GM19025 (cell line): ENCODE results near the gene FAM200B.
"Not testable (repeated sequence)": the region's sequence is repeated elsewhere in the genome, so short reads cannot be mapped to it uniquely, and the experiment has no call there.

Experiments
- ATAC-seq: cut with Tn5 transposase; IDR thresholded peaks from one replicate; pipeline ENCODE4 v1.9.1; 2021; ENCODE audit warnings: mild to moderate bottlenecking, low read depth, moderate library complexity; ENCODE audit not compliant: unreplicated experiment

FAM200B gene

GRCh38 chr4:15729910-15730533, 48.4 kb downstream of the FAM200B start:
- ATAC-seq, result no peak

- not testable (repeated sequence) for ATAC-seq
These were observed 51.4 kb downstream of the FAM200B start for GRCh38 chr4:15733061-15733460.

- ATAC-seq, result no peak
These were observed 53.9 kb downstream of the FAM200B start for GRCh38 chr4:15735536-15735935.

- ATAC-seq, result no peak
These were observed 55.0 kb downstream of the FAM200B start for GRCh38 chr4:15736514-15737050.

- no peak for ATAC-seq
These were observed 55.6 kb downstream of the FAM200B start for GRCh38 chr4:15737255-15737654.

- ATAC-seq, result no peak
These were observed 57.2 kb downstream of the FAM200B start for GRCh38 chr4:15738877-15739276.
